ENCODE results near the gene CPNE2.

Gene CPNE2

DNA sequence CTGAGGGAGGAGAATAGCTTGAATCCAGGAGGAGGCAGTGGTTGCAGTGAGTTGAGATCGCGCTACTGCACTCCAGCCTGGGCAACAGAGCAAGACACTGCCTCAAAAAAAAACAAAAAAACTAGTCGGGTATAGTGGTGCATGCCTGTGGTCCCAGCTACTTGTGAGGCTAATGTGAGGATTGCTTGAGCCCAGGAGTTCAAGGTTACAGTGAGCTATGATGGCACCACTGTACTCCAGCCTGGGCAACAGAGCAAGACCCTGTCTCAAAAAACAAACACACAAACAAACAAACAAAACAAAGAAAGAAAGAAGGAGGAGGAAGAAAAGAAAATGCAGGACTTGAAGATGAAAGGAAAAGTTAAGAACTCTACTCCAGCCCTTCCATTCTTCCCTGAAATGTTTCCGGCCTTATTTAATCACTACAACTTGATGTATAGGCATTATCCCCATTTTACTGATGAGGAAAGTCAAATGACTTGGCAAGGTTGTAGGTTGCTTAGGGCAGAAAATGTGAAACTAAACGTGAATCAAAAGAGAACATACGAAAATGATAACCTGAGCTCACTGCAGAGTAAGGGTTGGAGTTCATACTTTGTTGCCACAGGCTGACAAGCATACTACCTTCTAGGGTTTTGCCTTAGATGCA, 63.4 kb downstream of the CPNE2 start:
- TF ChIP-seq FOXP2 (optimal IDR thresholded peaks at IDR 0.05; ENCODE audit: borderline replicate concordance, extremely low read depth, extremely low read length, insufficient read depth) (no peak), SIN3A (IDR thresholded peaks at IDR 0.05; ENCODE audit: borderline replicate concordance, insufficient read depth, low read length) (no peak), TAF1 (IDR thresholded peaks at IDR 0.05; ENCODE audit: borderline replicate concordance, insufficient read depth, low read length) (no peak)
- TF ChIP-seq, protein P1, sequence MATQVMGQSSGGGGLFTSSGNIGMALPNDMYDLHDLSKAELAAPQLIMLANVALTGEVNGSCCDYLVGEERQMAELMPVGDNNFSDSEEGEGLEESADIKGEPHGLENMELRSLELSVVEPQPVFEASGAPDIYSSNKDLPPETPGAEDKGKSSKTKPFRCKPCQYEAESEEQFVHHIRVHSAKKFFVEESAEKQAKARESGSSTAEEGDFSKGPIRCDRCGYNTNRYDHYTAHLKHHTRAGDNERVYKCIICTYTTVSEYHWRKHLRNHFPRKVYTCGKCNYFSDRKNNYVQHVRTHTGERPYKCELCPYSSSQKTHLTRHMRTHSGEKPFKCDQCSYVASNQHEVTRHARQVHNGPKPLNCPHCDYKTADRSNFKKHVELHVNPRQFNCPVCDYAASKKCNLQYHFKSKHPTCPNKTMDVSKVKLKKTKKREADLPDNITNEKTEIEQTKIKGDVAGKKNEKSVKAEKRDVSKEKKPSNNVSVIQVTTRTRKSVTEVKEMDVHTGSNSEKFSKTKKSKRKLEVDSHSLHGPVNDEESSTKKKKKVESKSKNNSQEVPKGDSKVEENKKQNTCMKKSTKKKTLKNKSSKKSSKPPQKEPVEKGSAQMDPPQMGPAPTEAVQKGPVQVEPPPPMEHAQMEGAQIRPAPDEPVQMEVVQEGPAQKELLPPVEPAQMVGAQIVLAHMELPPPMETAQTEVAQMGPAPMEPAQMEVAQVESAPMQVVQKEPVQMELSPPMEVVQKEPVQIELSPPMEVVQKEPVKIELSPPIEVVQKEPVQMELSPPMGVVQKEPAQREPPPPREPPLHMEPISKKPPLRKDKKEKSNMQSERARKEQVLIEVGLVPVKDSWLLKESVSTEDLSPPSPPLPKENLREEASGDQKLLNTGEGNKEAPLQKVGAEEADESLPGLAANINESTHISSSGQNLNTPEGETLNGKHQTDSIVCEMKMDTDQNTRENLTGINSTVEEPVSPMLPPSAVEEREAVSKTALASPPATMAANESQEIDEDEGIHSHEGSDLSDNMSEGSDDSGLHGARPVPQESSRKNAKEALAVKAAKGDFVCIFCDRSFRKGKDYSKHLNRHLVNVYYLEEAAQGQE (IDR thresholded peaks at IDR 0.05; ENCODE audit: insufficient read depth in 1 of 2, low read depth in 2 of 2, low read length in 2 of 2): no peak

DNA sequence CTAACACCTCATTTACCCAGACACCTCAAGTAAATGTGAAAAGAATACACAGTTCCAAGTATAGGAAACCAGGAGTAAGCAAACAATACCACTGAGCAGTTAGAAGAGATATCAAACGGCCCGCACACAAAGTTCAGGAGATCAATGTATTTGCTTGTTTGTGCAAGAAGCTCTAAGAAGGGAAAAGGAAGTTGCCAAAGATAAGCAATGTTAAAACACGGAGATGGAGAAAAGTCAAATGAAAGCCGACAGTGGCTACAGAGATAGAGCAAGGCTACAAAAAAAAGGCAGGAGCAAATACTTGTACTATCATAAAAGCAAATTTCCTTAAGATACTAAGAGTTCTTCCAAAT, 63.9 kb downstream of the CPNE2 start:
- TF ChIP-seq, protein P1 (IDR thresholded peaks at IDR 0.05; ENCODE audit: insufficient read depth in 1 of 2, low read depth in 2 of 2, low read length in 2 of 2): no peak
- TF ChIP-seq POLR2AphosphoS5 (IDR thresholded peaks at IDR 0.05; ENCODE audit: low read depth, low read length) (no peak), FOXP2 (optimal IDR thresholded peaks at IDR 0.05; ENCODE audit: borderline replicate concordance, extremely low read depth, extremely low read length, insufficient read depth) (no peak)

DNA sequence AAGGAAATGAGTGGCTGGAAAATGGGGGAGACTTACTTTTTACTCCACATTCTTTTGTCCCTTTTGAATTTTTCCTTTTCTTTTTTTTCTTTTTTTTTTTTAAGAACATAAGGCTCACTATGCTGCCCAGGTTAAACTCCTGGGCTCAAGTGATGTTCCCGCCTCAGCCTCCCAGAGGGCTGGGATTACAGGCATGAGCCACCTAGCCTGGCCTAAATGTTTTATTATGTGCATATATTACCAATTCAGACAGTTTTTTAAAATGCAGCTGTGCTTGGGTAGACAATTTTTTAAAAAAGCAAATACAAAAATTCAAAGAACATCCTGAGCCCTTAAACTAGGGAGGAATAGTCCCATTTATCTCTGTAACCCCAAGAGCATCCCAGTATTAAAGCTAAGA, 65.2 kb downstream of the CPNE2 start:
- TF ChIP-seq POLR2AphosphoS5 (IDR thresholded peaks at IDR 0.05; ENCODE audit: low read depth, low read length): no peak
- no peak for TF ChIP-seq TAF1 (IDR thresholded peaks at IDR 0.05; ENCODE audit: borderline replicate concordance, insufficient read depth, low read length)
- TF ChIP-seq FOXP2 (optimal IDR thresholded peaks at IDR 0.05; ENCODE audit: borderline replicate concordance, extremely low read depth, extremely low read length, insufficient read depth): no peak
- TF ChIP-seq, protein P1 (IDR thresholded peaks at IDR 0.05; ENCODE audit: insufficient read depth in 1 of 2, low read depth in 2 of 2, low read length in 2 of 2): no peak
- no peak for TF ChIP-seq SIN3A (IDR thresholded peaks at IDR 0.05; ENCODE audit: borderline replicate concordance, insufficient read depth, low read length)

DNA sequence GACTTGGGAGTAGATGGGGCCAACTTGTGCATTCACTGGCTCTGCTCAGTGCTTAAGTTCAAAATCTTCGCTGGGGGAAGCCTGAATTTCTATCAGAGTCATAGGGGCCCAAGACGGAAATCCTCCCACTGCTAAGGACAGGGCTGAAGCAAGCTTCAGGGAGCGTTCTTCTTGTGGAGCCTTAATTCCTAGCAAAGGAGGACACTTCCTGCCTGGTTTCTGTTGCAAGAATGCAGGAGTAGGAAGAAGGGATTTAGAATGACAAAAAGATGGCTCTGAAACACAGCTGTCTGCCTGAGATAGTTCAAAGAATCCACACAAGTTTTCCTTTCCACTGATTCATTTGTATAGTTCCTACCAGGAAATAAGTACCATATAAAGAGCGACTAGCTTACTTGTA, 67.1 kb downstream of the CPNE2 start:
- TF ChIP-seq TAF1 (IDR thresholded peaks at IDR 0.05; ENCODE audit: borderline replicate concordance, insufficient read depth, low read length) (no peak), POLR2AphosphoS5 (IDR thresholded peaks at IDR 0.05; ENCODE audit: low read depth, low read length) (no peak), FOXP2 (optimal IDR thresholded peaks at IDR 0.05; ENCODE audit: borderline replicate concordance, extremely low read depth, extremely low read length, insufficient read depth) (no peak)
- TF ChIP-seq, protein P1 (IDR thresholded peaks at IDR 0.05; ENCODE audit: insufficient read depth in 1 of 2, low read depth in 2 of 2, low read length in 2 of 2): no peak

DNA sequence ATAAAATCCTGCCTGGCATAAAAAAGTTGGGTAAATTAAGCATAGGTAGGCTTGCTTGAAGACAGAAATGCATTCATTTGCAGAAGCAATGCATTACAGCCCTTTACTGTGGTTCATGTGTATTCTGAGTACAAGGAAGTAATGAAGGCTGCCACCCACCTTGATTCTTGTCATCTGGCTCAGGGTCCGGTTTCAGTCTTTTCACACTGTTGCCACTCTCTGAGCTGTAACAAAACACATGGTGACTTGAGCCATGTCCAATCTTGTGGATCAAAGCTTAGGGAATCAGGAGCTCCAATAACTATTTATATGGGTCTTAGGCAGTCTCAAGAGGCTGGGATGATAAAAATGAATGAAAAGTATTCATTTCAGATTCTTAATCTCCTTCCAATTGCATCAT, 71.5 kb downstream of the CPNE2 start:
- TF ChIP-seq, protein P1 (IDR thresholded peaks at IDR 0.05; ENCODE audit: insufficient read depth in 1 of 2, low read depth in 2 of 2, low read length in 2 of 2): no peak
- no peak for TF ChIP-seq FOXP2 (optimal IDR thresholded peaks at IDR 0.05; ENCODE audit: borderline replicate concordance, extremely low read depth, extremely low read length, insufficient read depth)
- TF ChIP-seq POLR2AphosphoS5 (IDR thresholded peaks at IDR 0.05; ENCODE audit: low read depth, low read length): no peak
- no peak for TF ChIP-seq TAF1 (IDR thresholded peaks at IDR 0.05; ENCODE audit: borderline replicate concordance, insufficient read depth, low read length)
- no peak for TF ChIP-seq SIN3A (IDR thresholded peaks at IDR 0.05; ENCODE audit: borderline replicate concordance, insufficient read depth, low read length)

Measured in PFSK-1 (cell line).